ENCODE data around the gene GFOD2.

- TF ChIP-seq CTCF (IDR thresholded peaks at IDR 0.05 in 4 of 5, conservative IDR thresholded peaks at IDR 0.05 in 1 of 5) (no peak), POLR2A (IDR thresholded peaks at IDR 0.05) (no peak)
Measured at GRCh38 chr16:67651039-67651438, 68.1 kb downstream of the GFOD2 start.

Data from gastrocnemius medialis (tissue), 4 donors.